ENCODE data around the gene LBH.
"Not testable (repeated sequence)": the region's sequence is repeated elsewhere in the genome, so short reads cannot be mapped to it uniquely, and the experiment has no call there.

The LBH gene

GRCh38 chr2:30266051-30266621, 34.8 kb downstream of the LBH start:
- H3K27ac Mint-ChIP-seq = no peak overlapping the region
- peaks cover 15% of the 10 kb centered on the region for H3K9me3 Mint-ChIP-seq
- peaks cover 2% of the 10 kb centered on the region for H3K36me3 Mint-ChIP-seq (ENCODE audit: low read depth)
- H3K27me3 Mint-ChIP-seq (ENCODE audit: low read depth) = no peaks in the 10 kb centered on the region
- H3K4me3 Mint-ChIP-seq = no peak overlapping the region
- peaks cover 6% of the 10 kb centered on the region for H3K4me1 Mint-ChIP-seq
- no peak for TF ChIP-seq CTCF (IDR thresholded peaks at IDR 0.05; ENCODE audit: unreplicated experiment in 3 of 3)

GRCh38 chr2:30266705-30267104, 35.4 kb downstream of the LBH start:
- Mint-ChIP-seq H3K27me3 (ENCODE audit: low read depth) (no peaks in the 10 kb centered on the region), H3K27ac (no peak overlapping the region), H3K4me1 (peaks cover 6% of the 10 kb centered on the region), H3K4me3 (no peak overlapping the region), H3K9me3 (peaks cover 13% of the 10 kb centered on the region), H3K36me3 (ENCODE audit: low read depth) (no peaks in the 10 kb centered on the region)
- no peak for TF ChIP-seq CTCF (IDR thresholded peaks at IDR 0.05; ENCODE audit: unreplicated experiment in 3 of 3)

DNA sequence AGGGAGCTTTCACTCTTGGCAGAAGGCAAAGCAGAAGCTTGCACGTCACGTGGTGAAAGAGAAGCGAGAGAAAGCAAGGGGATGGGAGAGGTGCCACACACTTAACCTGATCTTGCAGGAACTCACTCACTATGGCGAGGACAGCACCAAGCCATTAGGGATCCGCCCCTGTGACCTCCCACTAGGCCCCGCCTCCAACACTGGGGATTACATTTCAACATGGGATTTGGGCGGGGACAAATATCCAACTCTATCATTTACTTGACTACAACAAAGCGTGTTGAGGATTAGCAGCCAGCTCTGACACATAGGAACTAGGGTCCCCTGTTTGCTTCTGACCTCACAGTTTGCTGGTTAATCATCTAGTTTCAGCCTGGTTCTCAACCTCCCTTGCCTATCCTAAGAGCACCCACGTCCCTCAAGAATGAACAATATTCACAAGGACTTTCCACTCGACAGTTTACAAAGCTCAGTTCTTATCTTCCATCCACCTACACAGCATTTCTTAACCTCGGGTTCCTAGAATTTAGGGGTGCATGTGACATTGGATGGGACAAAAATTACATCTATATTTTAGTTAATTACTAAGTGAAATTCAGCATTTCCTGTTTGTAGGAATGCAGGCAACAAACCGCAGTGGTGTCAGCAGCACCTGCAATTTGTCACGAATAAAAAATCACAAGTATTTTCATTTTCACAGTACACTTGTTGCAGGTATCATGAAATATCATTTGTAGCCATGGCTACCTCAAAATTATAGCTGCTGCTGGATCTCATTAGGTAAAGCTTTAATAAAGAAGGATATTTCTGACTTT, 36.0 kb downstream of the LBH start:
- Mint-ChIP-seq H3K9me3 (peaks cover 9% of the 10 kb centered on the region), H3K27ac (no peak overlapping the region), H3K27me3 (ENCODE audit: low read depth) (no peaks in the 10 kb centered on the region), H3K36me3 (ENCODE audit: low read depth) (no peaks in the 10 kb centered on the region), H3K4me3 (no peak overlapping the region), H3K4me1 (peaks cover 6% of the 10 kb centered on the region)
- TF ChIP-seq CTCF (IDR thresholded peaks at IDR 0.05; ENCODE audit: unreplicated experiment in 3 of 3) = no peak

GRCh38 chr2:30268296-30268871, 37.0 kb downstream of the LBH start:
- H3K9me3 Mint-ChIP-seq = no peaks in the 10 kb centered on the region
- no peak for TF ChIP-seq CTCF (IDR thresholded peaks at IDR 0.05; ENCODE audit: unreplicated experiment in 3 of 3)
- no peak overlapping the region for H3K27ac Mint-ChIP-seq
- H3K36me3 Mint-ChIP-seq (ENCODE audit: low read depth) = no peaks in the 10 kb centered on the region
- no peaks in the 10 kb centered on the region for H3K27me3 Mint-ChIP-seq (ENCODE audit: low read depth)
- H3K4me3 Mint-ChIP-seq = no peak overlapping the region
- peaks cover 9% of the 10 kb centered on the region for H3K4me1 Mint-ChIP-seq

DNA sequence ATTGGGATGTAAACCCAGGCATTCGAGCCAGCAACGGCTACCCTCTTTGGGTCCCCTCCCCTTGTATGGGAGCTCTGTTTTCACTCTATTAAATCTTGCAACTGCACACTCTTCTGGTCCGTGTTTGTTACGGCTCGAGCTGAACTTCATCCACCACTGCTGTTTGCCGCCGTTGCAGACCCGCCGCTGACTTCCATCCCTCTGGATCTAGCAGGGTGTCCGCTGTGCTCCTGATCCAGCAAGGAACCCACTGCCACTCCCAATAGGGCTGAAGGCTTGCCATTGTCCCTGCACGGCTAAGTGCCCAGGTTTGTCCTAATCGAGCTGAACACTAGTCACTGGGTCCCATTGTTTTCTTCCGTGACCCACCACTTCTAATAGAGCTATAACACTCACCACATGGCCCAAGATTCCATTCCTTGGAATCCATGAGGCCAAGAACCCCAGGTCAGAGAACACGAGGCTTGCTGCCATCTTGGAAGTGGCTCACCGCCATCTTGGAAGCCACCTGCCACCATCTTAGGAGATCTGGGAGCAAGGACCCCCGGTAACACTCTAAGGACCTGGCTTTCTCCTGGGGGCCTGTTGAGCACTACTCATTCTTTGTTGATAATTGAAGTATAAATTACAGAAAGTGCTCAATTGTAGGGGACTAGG, 37.9 kb downstream of the LBH start:
- H3K36me3 Mint-ChIP-seq (ENCODE audit: low read depth); H3K4me3 Mint-ChIP-seq; H3K27ac Mint-ChIP-seq; H3K27me3 Mint-ChIP-seq (ENCODE audit: low read depth); H3K9me3 Mint-ChIP-seq: not testable (repeated sequence)
- peaks cover 11% of the 10 kb centered on the region for H3K4me1 Mint-ChIP-seq

- TF ChIP-seq CTCF (IDR thresholded peaks at IDR 0.05; ENCODE audit: unreplicated experiment in 3 of 3) = no peak
- no peak overlapping the region for H3K4me3 Mint-ChIP-seq
- no peaks in the 10 kb centered on the region for H3K27me3 Mint-ChIP-seq (ENCODE audit: low read depth)
- H3K9me3 Mint-ChIP-seq = no peaks in the 10 kb centered on the region
- no peak overlapping the region for H3K27ac Mint-ChIP-seq
- H3K36me3 Mint-ChIP-seq (ENCODE audit: low read depth) = no peaks in the 10 kb centered on the region
- peaks cover 11% of the 10 kb centered on the region for H3K4me1 Mint-ChIP-seq
Measured at GRCh38 chr2:30269771-30270145, 38.4 kb downstream of the LBH start.

All from nephron (organoid).